K562 (cell line): ENCODE data around the gene MT1M. TPM values are rescaled to one million over a fixed set of nuclear protein-coding genes. Genes with fewer than 3 reads are reported as not detected.

Experiments
- ARID1B ChIP-seq: fragments of 450-650 bp; IDR thresholded peaks from 2 replicates; pipeline ENCODE4 v1.6.1; 2016; ENCODE audit warnings: antibody characterized with exemption, mild to moderate bottlenecking, inconsistent platforms
- ARID2 ChIP-seq: fragments of 450-650 bp; IDR thresholded peaks from 2 replicates; pipeline ENCODE4 v1.6.1; 2017; ENCODE audit warnings: antibody characterized with exemption, mild to moderate bottlenecking
- BRD9 ChIP-seq: fragments of 450-650 bp; IDR thresholded peaks from 2 replicates; pipeline ENCODE4 v1.6.1; 2018; ENCODE audit warnings: low read depth; ENCODE audit not compliant: partially characterized antibody
- CREB1 ChIP-seq, 2 experiments: sonication (generic) in 1 of 2; formaldehyde crosslinking in 1 of 2; IDR thresholded peaks; 2 replicates each; pipeline versions ENCODE4 v1.6.1 to v1.8.0; 2012 to 2022; ENCODE audit warnings: inconsistent platforms in 1 of 2, mild to moderate bottlenecking in 1 of 2, missing genetic modification reagents in 1 of 2, moderate library complexity in 1 of 2
- DPF2 ChIP-seq: fragments of 450-650 bp; IDR thresholded peaks from 2 replicates; pipeline ENCODE4 v1.6.1; 2016
- ERF ChIP-seq: fragments of 450-650 bp; formaldehyde crosslinking; IDR thresholded peaks from 2 replicates; pipeline ENCODE4 v1.4.0; 2020; ENCODE audit warnings: mild to moderate bottlenecking, mixed read lengths
- FOXK2 ChIP-seq, 2 experiments: fragments of 450-650 bp; IDR thresholded peaks in 1 of 2; conservative IDR thresholded peaks in 1 of 2; 2 replicates each; pipeline ENCODE4 v1.6.1; 2016; ENCODE audit warnings: low read depth in 2 of 2, mild to moderate bottlenecking in 1 of 2
- KAT7 ChIP-seq: sonication (generic); formaldehyde crosslinking; IDR thresholded peaks from 2 replicates; pipeline ENCODE4 v1.8.0; 2022; ENCODE audit warnings: missing genetic modification reagents, mild to moderate bottlenecking, borderline replicate concordance
- MAFK ChIP-seq: IDR thresholded peaks from 2 replicates; pipeline ENCODE4 v1.6.1; 2011; ENCODE audit warnings: low read length, improper control_type of control experiment
- MTA3 ChIP-seq: fragments of 450-650 bp; formaldehyde crosslinking; IDR thresholded peaks from 2 replicates; pipeline ENCODE4 v1.6.1; 2017; ENCODE audit warnings: mild to moderate bottlenecking, borderline replicate concordance
- MYC ChIP-seq, 2 experiments: fragments of 250-450 bp in 1 of 2; sonication (Bioruptor Pico) in 1 of 2; IDR thresholded peaks; 2 replicates each; pipeline versions ENCODE4 v1.5.1 to v1.6.1; 2012 to 2021; ENCODE audit warnings: low read depth in 2 of 2, borderline replicate concordance in 1 of 2, improper control_type of control experiment in 1 of 2, low read length in 1 of 2, mild to moderate bottlenecking in 1 of 2, moderate library complexity in 1 of 2
- NCOR1 ChIP-seq: fragments of 450-650 bp; IDR thresholded peaks from 2 replicates; pipeline ENCODE4 v1.6.1; 2016; ENCODE audit warnings: mild to moderate bottlenecking, moderate library complexity
- NFE2 ChIP-seq: IDR thresholded peaks from 2 replicates; pipeline ENCODE4 v1.6.1; 2014; ENCODE audit warnings: antibody characterized with exemption, low read depth
- PHTF2 ChIP-seq: fragments of 250-450 bp; sonication (Bioruptor Pico); IDR thresholded peaks from 2 replicates; pipeline ENCODE4 v1.5.0; 2021; ENCODE audit warnings: mild to moderate bottlenecking
- POU5F1 ChIP-seq: fragments of 150-350 bp; IDR thresholded peaks from 2 replicates; pipeline ENCODE4 v1.6.1; 2014; ENCODE audit warnings: borderline replicate concordance, low read length, low read depth, mild to moderate bottlenecking; ENCODE audit not compliant: partially characterized antibody
- RAD51 ChIP-seq: fragments of 450-650 bp; IDR thresholded peaks from 2 replicates; pipeline ENCODE4 v1.7.1; 2016; ENCODE audit warnings: low read depth, mild to moderate bottlenecking, borderline replicate concordance
- SMAD4 ChIP-seq: fragments of 250-450 bp; sonication (Bioruptor Pico); conservative IDR thresholded peaks from 2 replicates; pipeline ENCODE4 v1.8.0; 2021; ENCODE audit warnings: inconsistent platforms, mild to moderate bottlenecking, moderate library complexity
- SMARCA5 ChIP-seq: fragments of 450-650 bp; IDR thresholded peaks from 2 replicates; pipeline ENCODE4 v1.6.1; 2016
- ZBTB7A ChIP-seq: IDR thresholded peaks from 2 replicates; pipeline ENCODE4 v1.6.1; 2011; ENCODE audit warnings: low read depth, mild to moderate bottlenecking, low read length, moderate library complexity, borderline replicate concordance; ENCODE audit not compliant: control insufficient read depth
- ZNF134 ChIP-seq: fragments of 250-450 bp; sonication (Bioruptor Pico); conservative IDR thresholded peaks from 2 replicates; pipeline ENCODE4 v1.4.0; 2020
- ZNF217 ChIP-seq: sonication (generic); formaldehyde crosslinking; IDR thresholded peaks from 2 replicates; pipeline ENCODE4 v1.8.0; 2022; ENCODE audit warnings: mild to moderate bottlenecking, missing genetic modification reagents
- ZNF263 ChIP-seq: sonication (generic); formaldehyde crosslinking; IDR thresholded peaks from 2 replicates; pipeline ENCODE4 v1.8.0; 2022; ENCODE audit warnings: mild to moderate bottlenecking, missing genetic modification reagents, borderline replicate concordance
- polyA plus RNA-seq, 8 experiments: library from polyadenylated mRNA; depleted of rRNA in 4 of 8; stranded (reverse) in 5 of 8; unstranded in 3 of 8; fragments of >200 nt; fragmentation: Nextera tagmentation in 2 of 8; fragmentation: Illumina TruSeq in 1 of 8; extraction: Ambion mirVana in 2 of 8; extraction: Trizol in 1 of 8; gene quantifications; 2 replicates each; pipeline versions ENCODE4 v1.2.1 to v1.2.3, GENCODE V29; 2011 to 2014; ENCODE audit warnings: inconsistent platforms in 1 of 8, missing spikeins in 1 of 8
- total RNA-seq, 7 experiments: library from RNA; depleted of rRNA in 6 of 7; stranded (reverse); fragments of >200 nt in 6 of 7; fragmentation: Illumina TruSeq in 2 of 7; extraction: Trizol in 2 of 7; gene quantifications; 2 replicates each; pipeline versions ENCODE4 v1.2.1 to v1.2.3, GENCODE V29; 2011 to 2021; ENCODE audit warnings: low replicate concordance in 1 of 7
- TF ChIP-seq, protein P1 (sequence below): fragments of 200-800 bp; sonication (Bioruptor generic); IDR thresholded peaks from 2 replicates; pipeline ENCODE4 v1.6.1; 2017; ENCODE audit warnings: missing genetic modification characterization, missing compliant biosample characterization
- TF ChIP-seq, protein P2 (sequence below), 2 experiments: fragments of 250-450 bp in 1 of 2; fragments of 450-650 bp in 1 of 2; sonication (Bioruptor Pico) in 1 of 2; IDR thresholded peaks; 2 replicates each; pipeline versions ENCODE4 v1.6.1 to v1.8.0; 2016 to 2021; ENCODE audit warnings: mild to moderate bottlenecking in 2 of 2, moderate library complexity in 2 of 2, missing compliant biosample characterization in 1 of 2, missing genetic modification characterization in 1 of 2

Gene MT1M
- total and polyA plus RNA-seq, 9 of the 15 experiments (the other 6 are each of a cell fraction or from before 2014, with no cell fraction given) = not detected

DNA sequence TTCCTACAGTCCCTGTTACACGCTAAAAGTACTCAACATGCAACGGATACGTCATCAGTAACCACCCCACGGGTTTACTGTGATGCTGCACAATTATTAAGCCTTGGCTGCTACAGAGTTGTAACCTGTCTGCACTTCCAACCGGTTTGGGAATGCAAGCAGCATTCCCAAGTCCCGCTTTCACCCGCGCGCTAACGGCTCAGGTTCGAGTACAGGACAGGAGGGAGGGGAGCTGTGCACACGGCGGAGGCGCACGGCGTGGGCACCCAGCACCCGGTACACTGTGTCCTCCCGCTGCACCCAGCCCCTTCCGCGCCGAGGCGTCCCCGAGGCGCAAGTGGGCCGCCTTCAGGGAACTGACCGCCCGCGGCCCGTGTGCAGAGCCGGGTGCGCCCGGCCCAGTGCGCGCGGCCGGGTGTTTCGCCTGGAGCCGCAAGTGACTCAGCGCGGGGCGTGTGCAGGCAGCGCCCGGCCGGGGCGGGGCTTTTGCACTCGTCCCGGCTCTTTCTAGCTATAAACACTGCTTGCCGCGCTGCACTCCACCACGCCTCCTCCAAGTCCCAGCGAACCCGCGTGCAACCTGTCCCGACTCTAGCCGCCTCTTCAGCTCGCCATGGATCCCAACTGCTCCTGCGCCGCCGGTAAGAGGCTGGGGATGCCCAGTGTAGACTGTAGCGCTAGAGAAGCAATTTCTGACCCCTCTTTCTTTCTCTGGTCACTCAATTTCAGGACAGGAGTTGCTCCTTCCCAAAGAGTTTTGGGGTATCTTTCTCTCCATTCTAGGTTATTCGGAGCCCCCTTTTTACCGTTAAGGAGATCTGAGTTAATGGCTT, 24.2 kb upstream of the MT1M start, which contains the start of gene MT2A (continued):
- TF ChIP-seq MTA3 (peak; percentile 60; the same call in 1 of the 2 replicates), ARID1B (0 out of 2 replicates have a peak, but pooled peaks have one; percentile 15), ZBTB7A (peak; percentile 18; the same call in 1 of the 2 replicates), MYC (IDR thresholded peaks at IDR 0.05; ENCODE audit: low read depth, low read length) (peak; percentile 84), MYC (CRISPR knock-in tag; IDR thresholded peaks at IDR 0.05; ENCODE audit: borderline replicate concordance, low read depth) (no peak), ZNF217 (CRISPR knock-in tag) (no peak), ERF (CRISPR knock-in tag) (peak; percentile 84), DPF2 (peak; percentile 32; the same call in 1 of the 2 replicates), SMAD4 (CRISPR knock-in tag) (peak; percentile 66), BRD9 (peak; percentile 90), NCOR1 (peak; percentile 35; the same call in 1 of the 2 replicates), CREB1 (IDR thresholded peaks at IDR 0.05) (0 out of 2 replicates have a peak, but pooled peaks have one; percentile 25), CREB1 (CRISPR knock-in tag; IDR thresholded peaks at IDR 0.05) (peak; percentile 49; the same call in 1 of the 2 replicates), ZNF134 (CRISPR knock-in tag) (0 out of 2 replicates have a peak, but pooled peaks have one; percentile 43), ARID2 (peak; percentile 64; the same call in 1 of the 2 replicates), KAT7 (CRISPR knock-in tag) (0 out of 2 replicates have a peak, but pooled peaks have one; percentile 7), RAD51 (no peak), POU5F1 (peak; percentile 49), FOXK2 (conservative IDR thresholded peaks at IDR 0.05 in 1 of 2, IDR thresholded peaks at IDR 0.05 in 1 of 2; ENCODE audit: low read depth in 2 of 2) (peak; percentile 60 to 74; a peak in 3 of 4 replicates), ZNF263 (no peak), SMARCA5 (peak; percentile 56; the same call in 1 of the 2 replicates), MAFK (peak; percentile 18; the same call in 1 of the 2 replicates), PHTF2 (no peak), NFE2 (peak; percentile 87)
- TF ChIP-seq, protein P1, sequence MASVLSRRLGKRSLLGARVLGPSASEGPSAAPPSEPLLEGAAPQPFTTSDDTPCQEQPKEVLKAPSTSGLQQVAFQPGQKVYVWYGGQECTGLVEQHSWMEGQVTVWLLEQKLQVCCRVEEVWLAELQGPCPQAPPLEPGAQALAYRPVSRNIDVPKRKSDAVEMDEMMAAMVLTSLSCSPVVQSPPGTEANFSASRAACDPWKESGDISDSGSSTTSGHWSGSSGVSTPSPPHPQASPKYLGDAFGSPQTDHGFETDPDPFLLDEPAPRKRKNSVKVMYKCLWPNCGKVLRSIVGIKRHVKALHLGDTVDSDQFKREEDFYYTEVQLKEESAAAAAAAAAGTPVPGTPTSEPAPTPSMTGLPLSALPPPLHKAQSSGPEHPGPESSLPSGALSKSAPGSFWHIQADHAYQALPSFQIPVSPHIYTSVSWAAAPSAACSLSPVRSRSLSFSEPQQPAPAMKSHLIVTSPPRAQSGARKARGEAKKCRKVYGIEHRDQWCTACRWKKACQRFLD (CRISPR knock-in tag) = no peak
- TF ChIP-seq, protein P2, sequence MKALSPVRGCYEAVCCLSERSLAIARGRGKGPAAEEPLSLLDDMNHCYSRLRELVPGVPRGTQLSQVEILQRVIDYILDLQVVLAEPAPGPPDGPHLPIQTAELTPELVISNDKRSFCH (CRISPR knock-in tag; IDR thresholded peaks at IDR 0.05) = no peak
- TF ChIP-seq, protein P2 (tag; IDR thresholded peaks at IDR 0.05) = peak; percentile 55; the same call in 1 of the 2 replicates
